HepG2 (cell line): ENCODE results near the gene FZD4. TPM values are rescaled to one million over a fixed set of nuclear protein-coding genes. Genes with fewer than 3 reads are reported as not detected.

Experiments
- CEBPB ChIP-seq: IDR thresholded peaks from 2 replicates; pipeline ENCODE4 v1.6.1; 2011; ENCODE audit warnings: low read depth, low read length, improper control_type of control experiment, borderline replicate concordance
- CREM ChIP-seq, 2 experiments: sonication (generic) in 1 of 2; formaldehyde crosslinking in 1 of 2; IDR thresholded peaks; 2 replicates each; pipeline versions ENCODE4 v1.4.0 to v1.6.1; 2016 to 2020; ENCODE audit warnings: antibody characterized with exemption in 1 of 2, mild to moderate bottlenecking in 1 of 2, missing genetic modification reagents in 1 of 2
- EZH2 ChIP-seq: conservative IDR thresholded peaks from 2 replicates; pipeline ENCODE4 v1.6.1; 2012; ENCODE audit warnings: mild to moderate bottlenecking, low read depth, low read length, moderate library complexity
- GFI1 ChIP-seq: sonication (generic); formaldehyde crosslinking; IDR thresholded peaks from 2 replicates; pipeline ENCODE4 v1.5.0; 2020; ENCODE audit warnings: missing genetic modification reagents, mild to moderate bottlenecking, borderline replicate concordance
- GRHL1 ChIP-seq: sonication (generic); formaldehyde crosslinking; conservative IDR thresholded peaks from 2 replicates; pipeline ENCODE4 v1.8.0; 2022; ENCODE audit warnings: missing genetic modification reagents
- HNF4A ChIP-seq: sonication (generic); formaldehyde crosslinking; IDR thresholded peaks from 2 replicates; pipeline ENCODE4 v1.4.0; 2020; ENCODE audit warnings: missing genetic modification reagents
- MED1 ChIP-seq: sonication (generic); formaldehyde crosslinking; IDR thresholded peaks from 2 replicates; pipeline ENCODE4 v1.4.0; 2020; ENCODE audit warnings: missing genetic modification reagents
- NBN ChIP-seq: fragments of 450-650 bp; conservative IDR thresholded peaks from 2 replicates; pipeline ENCODE4 v1.6.1; 2017
- NFE2L2 ChIP-seq: fragments of 150-350 bp; IDR thresholded peaks from 2 replicates; pipeline ENCODE4 v1.6.1; 2014; ENCODE audit warnings: low read length
- ONECUT2 ChIP-seq: sonication (generic); formaldehyde crosslinking; IDR thresholded peaks from 2 replicates; pipeline ENCODE4 v1.4.0; 2020; ENCODE audit warnings: missing genetic modification reagents
- RARA ChIP-seq: IDR thresholded peaks from 2 replicates; pipeline ENCODE4 v1.6.1; 2016; ENCODE audit warnings: missing genetic modification reagents, missing compliant biosample characterization
- RNF219 ChIP-seq: sonication (generic); formaldehyde crosslinking; IDR thresholded peaks from 2 replicates; pipeline ENCODE4 v1.5.0; 2020; ENCODE audit warnings: mild to moderate bottlenecking, missing genetic modification reagents
- SMARCE1 ChIP-seq: fragments of 450-650 bp; IDR thresholded peaks from 2 replicates; pipeline ENCODE4 v1.6.1; 2017; ENCODE audit warnings: borderline replicate concordance
- TRIM24 ChIP-seq: sonication (generic); formaldehyde crosslinking; IDR thresholded peaks from 2 replicates; pipeline ENCODE4 v1.8.0; 2022; ENCODE audit warnings: mild to moderate bottlenecking, missing genetic modification reagents
- ZFP1 ChIP-seq: IDR thresholded peaks from 2 replicates; pipeline ENCODE4 v1.6.1; 2016
- ZFY ChIP-seq: sonication (generic); formaldehyde crosslinking; IDR thresholded peaks from 2 replicates; pipeline ENCODE4 v1.4.0; 2020; ENCODE audit warnings: missing genetic modification reagents
- ZFYVE20 ChIP-seq: sonication (generic); formaldehyde crosslinking; IDR thresholded peaks from 2 replicates; pipeline ENCODE4 v1.8.0; 2023; ENCODE audit warnings: low read depth, mild to moderate bottlenecking, moderate library complexity, missing genetic modification reagents, borderline replicate concordance
- ZNF20 ChIP-seq: sonication (generic); formaldehyde crosslinking; IDR thresholded peaks from 2 replicates; pipeline ENCODE4 v1.4.0; 2020; ENCODE audit warnings: mild to moderate bottlenecking, moderate library complexity, missing genetic modification reagents
- ZNF24 ChIP-seq: fragments of 450-650 bp; IDR thresholded peaks from 2 replicates; pipeline ENCODE4 v1.6.1; 2017; ENCODE audit warnings: antibody characterized with exemption, mild to moderate bottlenecking
- ZNF275 ChIP-seq: sonication (generic); formaldehyde crosslinking; IDR thresholded peaks from 2 replicates; pipeline ENCODE4 v1.8.0; 2022; ENCODE audit warnings: missing genetic modification reagents, mild to moderate bottlenecking, inconsistent platforms, borderline replicate concordance
- ZNF3 ChIP-seq: IDR thresholded peaks from 2 replicates; pipeline ENCODE4 v1.7.0; 2017; ENCODE audit warnings: inconsistent platforms
- ZNF343 ChIP-seq: sonication (generic); formaldehyde crosslinking; IDR thresholded peaks from 2 replicates; pipeline ENCODE4 v1.4.0; 2020; ENCODE audit warnings: mild to moderate bottlenecking, missing genetic modification reagents
- ZNF350 ChIP-seq: sonication (generic); formaldehyde crosslinking; IDR thresholded peaks from 2 replicates; pipeline ENCODE4 v1.4.0; 2020; ENCODE audit warnings: mild to moderate bottlenecking, low read depth, missing genetic modification reagents, borderline replicate concordance
- ZNF569 ChIP-seq: sonication (generic); formaldehyde crosslinking; IDR thresholded peaks from 2 replicates; pipeline ENCODE4 v1.5.0; 2020; ENCODE audit warnings: mild to moderate bottlenecking, missing genetic modification reagents, moderate library complexity, borderline replicate concordance
- ZNF577 ChIP-seq: sonication (generic); formaldehyde crosslinking; IDR thresholded peaks from 2 replicates; pipeline ENCODE4 v1.4.0; 2020; ENCODE audit warnings: mild to moderate bottlenecking, low read depth, missing genetic modification reagents, borderline replicate concordance
- ZNF672 ChIP-seq: sonication (generic); formaldehyde crosslinking; IDR thresholded peaks from 2 replicates; pipeline ENCODE4 v1.8.1; 2022; ENCODE audit warnings: missing genetic modification reagents
- polyA plus RNA-seq, 8 experiments: library from polyadenylated mRNA; depleted of rRNA in 3 of 8; stranded (reverse) in 7 of 8; unstranded in 1 of 8; fragments of >200 nt; fragmentation: Illumina TruSeq in 4 of 8; extraction: Trizol in 4 of 8; gene quantifications; 2 replicates each; pipeline versions ENCODE4 v1.2.1 to v1.2.3, GENCODE V29; 2011 to 2016; ENCODE audit warnings: low read depth in 4 of 8, missing spikeins in 1 of 8, mixed read lengths in 1 of 8; ENCODE audit not compliant: insufficient read depth in 1 of 8
- total RNA-seq, 5 experiments: library from RNA; depleted of rRNA; stranded (reverse); fragments of >200 nt; fragmentation: Illumina TruSeq; extraction: Trizol; gene quantifications; 2 replicates each; pipeline ENCODE4 v1.2.3, GENCODE V29; 2016; ENCODE audit warnings: low read depth in 1 of 5

The FZD4 gene
- total and polyA plus RNA-seq, 2 of the 13 experiments (the other 11 are each of a cell fraction or from before 2014, with no cell fraction given) = 46.5 to 70.4 TPM

GRCh38 chr11:86955361-86956120 is at the start of gene FZD4 (continued):
- TF ChIP-seq GRHL1 (CRISPR knock-in tag) = no peak
- no peak for TF ChIP-seq CREM (IDR thresholded peaks at IDR 0.05)
- no peak for TF ChIP-seq CREM (CRISPR knock-in tag; IDR thresholded peaks at IDR 0.05)
- TF ChIP-seq NFE2L2 = no peak
- TF ChIP-seq ZNF672 = no peak
- TF ChIP-seq MED1 = peak; percentile 61
- peak; percentile 31; the same call in 1 of the 2 replicates for TF ChIP-seq ZFYVE20 (CRISPR knock-in tag)
- peak; percentile 26; the same call in 1 of the 2 replicates for TF ChIP-seq RARA (CRISPR knock-in tag)
- peak; percentile 77; the same call in 1 of the 2 replicates for TF ChIP-seq RNF219
- 0 out of 2 replicates have a peak, but pooled peaks have one; percentile 25 for TF ChIP-seq ZNF20 (CRISPR knock-in tag)
- TF ChIP-seq ZNF343 (CRISPR knock-in tag) = no peak
- no peak for TF ChIP-seq ZNF24
- TF ChIP-seq TRIM24 (CRISPR knock-in tag) = no peak
- no peak for TF ChIP-seq NBN
- peak; percentile 44; the same call in 1 of the 2 replicates for TF ChIP-seq ZFY (CRISPR knock-in tag)
- no peak for TF ChIP-seq ZNF569 (CRISPR knock-in tag)
- peak; percentile 86; the same call in 1 of the 2 replicates for TF ChIP-seq GFI1 (CRISPR knock-in tag)
- no peak for TF ChIP-seq EZH2
- peak; percentile 90 for TF ChIP-seq ZNF350
- TF ChIP-seq ONECUT2 (CRISPR knock-in tag) = no peak
- peak; percentile 24 for TF ChIP-seq HNF4A
- TF ChIP-seq SMARCE1 = no peak
- no peak for TF ChIP-seq ZNF577 (CRISPR knock-in tag)
- peak; percentile 35; the same call in 1 of the 2 replicates for TF ChIP-seq CEBPB
- TF ChIP-seq ZFP1 (CRISPR knock-in tag) = 0 out of 2 replicates have a peak, but pooled peaks have one; percentile 26
- no peak for TF ChIP-seq ZNF3 (CRISPR knock-in tag)
- no peak for TF ChIP-seq ZNF275 (CRISPR knock-in tag)
